Transverse colon (tissue), 3 donors: Measurements from ENCODE around the gene TNRC6C.

Source experiments
- EP300 ChIP-seq: sonication (generic); formaldehyde crosslinking; IDR thresholded peaks from one replicate; pipeline ENCODE4 v1.6.1; 2017; ENCODE audit warnings: antibody characterized with exemption, low read depth
- TF ChIP-seq, protein P1 (sequence below), 5 experiments: fragments of 200-600 bp in 3 of 5; fragments of 450-650 bp in 2 of 5; sonication (generic) in 3 of 5; IDR thresholded peaks; 1 replicate in 2 of 5; 2 replicates in 3 of 5; pipeline ENCODE4 v1.5.1; 2016 to 2017; ENCODE audit warnings: antibody characterized with exemption in 5 of 5, inconsistent platforms in 3 of 5, mild to moderate bottlenecking in 2 of 5, moderate library complexity in 1 of 5

DNA sequence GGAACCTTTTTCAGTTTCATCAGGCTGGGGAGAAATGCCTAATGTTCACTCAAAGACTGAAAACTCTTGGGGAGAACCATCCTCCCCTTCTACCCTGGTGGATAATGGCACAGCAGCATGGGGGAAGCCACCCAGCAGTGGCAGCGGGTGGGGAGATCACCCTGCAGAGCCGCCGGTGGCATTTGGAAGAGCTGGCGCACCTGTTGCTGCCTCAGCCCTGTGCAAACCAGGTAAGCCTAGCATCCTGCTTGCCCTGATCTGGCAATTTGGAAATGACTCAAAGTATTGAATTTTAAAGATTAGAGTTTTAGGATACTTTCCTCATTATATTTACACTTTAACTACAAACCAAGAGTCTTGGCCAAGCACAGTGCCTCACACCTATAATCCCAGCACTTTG lies 106.2 kb downstream of the TNRC6C start:
- no peak for TF ChIP-seq EP300
- TF ChIP-seq, protein P1, sequence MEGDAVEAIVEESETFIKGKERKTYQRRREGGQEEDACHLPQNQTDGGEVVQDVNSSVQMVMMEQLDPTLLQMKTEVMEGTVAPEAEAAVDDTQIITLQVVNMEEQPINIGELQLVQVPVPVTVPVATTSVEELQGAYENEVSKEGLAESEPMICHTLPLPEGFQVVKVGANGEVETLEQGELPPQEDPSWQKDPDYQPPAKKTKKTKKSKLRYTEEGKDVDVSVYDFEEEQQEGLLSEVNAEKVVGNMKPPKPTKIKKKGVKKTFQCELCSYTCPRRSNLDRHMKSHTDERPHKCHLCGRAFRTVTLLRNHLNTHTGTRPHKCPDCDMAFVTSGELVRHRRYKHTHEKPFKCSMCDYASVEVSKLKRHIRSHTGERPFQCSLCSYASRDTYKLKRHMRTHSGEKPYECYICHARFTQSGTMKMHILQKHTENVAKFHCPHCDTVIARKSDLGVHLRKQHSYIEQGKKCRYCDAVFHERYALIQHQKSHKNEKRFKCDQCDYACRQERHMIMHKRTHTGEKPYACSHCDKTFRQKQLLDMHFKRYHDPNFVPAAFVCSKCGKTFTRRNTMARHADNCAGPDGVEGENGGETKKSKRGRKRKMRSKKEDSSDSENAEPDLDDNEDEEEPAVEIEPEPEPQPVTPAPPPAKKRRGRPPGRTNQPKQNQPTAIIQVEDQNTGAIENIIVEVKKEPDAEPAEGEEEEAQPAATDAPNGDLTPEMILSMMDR (IDR thresholded peaks at IDR 0.05): no peak
